Measurements from ENCODE around the gene REXO4.

REXO4 gene

DNA sequence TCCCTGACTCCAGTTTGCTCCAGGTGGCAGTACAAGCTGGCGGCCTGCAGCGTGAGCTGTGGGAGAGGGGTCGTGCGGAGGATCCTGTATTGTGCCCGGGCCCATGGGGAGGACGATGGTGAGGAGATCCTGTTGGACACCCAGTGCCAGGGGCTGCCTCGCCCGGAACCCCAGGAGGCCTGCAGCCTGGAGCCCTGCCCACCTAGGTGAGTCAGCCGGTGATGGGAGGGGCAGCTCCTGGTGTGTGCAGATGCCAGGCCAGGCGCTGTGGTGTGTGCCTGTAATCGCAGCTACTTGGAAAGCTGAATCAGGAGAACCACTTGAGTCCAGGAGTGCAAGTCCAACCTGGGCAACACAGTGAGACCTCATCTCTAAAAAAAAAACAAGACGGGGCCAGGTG is 31.9 kb upstream of the REXO4 start:
- no peak for DNase-seq (ENCODE audit: low read depth in 2 of 2)

- no peak for DNase-seq (ENCODE audit: low read depth in 2 of 2)
Measured at GRCh38 chr9:133448487-133448972, 30.7 kb upstream of the REXO4 start.

- no peak for DNase-seq (ENCODE audit: low read depth in 2 of 2)
Measured at GRCh38 chr9:133445293-133445969, 27.6 kb upstream of the REXO4 start.

DNA sequence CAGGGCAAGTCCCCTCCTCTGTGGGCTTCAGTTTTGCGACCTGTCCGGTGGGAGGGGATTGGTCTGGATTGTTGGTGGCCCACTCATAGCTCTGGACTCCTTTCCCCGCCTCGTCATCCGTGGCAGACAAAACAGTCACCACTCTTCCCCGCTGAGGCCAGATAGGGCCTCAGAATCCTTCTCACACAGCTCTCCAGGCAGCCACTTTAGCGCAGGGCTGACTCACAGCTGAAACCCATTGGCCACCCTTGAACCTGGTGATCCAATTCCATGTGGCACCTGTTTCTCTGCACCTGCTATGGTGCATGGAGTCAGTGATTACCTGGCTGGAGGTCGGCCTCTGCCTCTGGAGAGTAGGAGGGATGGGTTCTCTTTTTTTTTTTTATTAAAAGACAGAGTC is 26.2 kb upstream of the REXO4 start:
- no peak for DNase-seq (ENCODE audit: low read depth in 2 of 2)

DNA sequence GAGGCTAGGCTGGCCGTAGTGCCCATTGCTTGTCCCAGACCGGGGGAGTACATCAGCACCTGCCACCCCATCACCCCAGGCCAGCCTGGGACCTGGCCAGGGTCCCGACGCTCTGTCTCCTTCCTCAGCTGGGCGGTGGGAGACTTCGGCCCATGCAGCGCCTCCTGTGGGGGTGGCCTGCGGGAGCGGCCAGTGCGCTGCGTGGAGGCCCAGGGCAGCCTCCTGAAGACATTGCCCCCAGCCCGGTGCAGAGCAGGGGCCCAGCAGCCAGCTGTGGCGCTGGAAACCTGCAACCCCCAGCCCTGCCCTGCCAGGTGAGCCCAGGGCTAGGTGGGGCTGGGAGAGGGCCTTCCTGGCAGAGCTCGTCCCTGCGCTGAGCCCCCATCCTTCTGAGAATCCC is 25.4 kb upstream of the REXO4 start:
- no peak for DNase-seq (ENCODE audit: low read depth in 2 of 2)

GRCh38 chr9:133441571-133441970 is 23.8 kb upstream of the REXO4 start:
- DNase-seq (ENCODE audit: low read depth in 2 of 2), result no peak

DNA sequence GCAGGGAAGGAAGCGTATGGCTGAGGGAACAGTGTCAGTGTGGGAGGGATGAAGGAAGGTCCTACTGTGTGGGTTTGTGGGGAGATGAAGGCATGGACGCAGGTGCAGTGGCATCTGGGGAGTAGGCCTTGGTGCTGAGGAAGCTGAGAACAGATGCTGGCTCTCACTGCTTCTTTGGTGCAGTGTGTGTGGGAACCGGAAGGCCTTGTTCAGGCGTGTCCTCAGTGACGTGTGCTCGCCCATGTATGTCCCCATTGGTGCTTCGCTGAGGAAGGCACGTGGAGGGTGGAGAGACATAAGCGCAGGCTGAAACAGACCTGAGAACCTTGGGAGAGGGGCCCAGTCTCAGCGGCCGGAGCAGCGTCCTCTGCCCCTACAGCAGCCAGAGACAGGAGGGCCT is 23.1 kb upstream of the REXO4 start:
- DNase-seq (ENCODE audit: low read depth in 2 of 2), result no peak

DNA sequence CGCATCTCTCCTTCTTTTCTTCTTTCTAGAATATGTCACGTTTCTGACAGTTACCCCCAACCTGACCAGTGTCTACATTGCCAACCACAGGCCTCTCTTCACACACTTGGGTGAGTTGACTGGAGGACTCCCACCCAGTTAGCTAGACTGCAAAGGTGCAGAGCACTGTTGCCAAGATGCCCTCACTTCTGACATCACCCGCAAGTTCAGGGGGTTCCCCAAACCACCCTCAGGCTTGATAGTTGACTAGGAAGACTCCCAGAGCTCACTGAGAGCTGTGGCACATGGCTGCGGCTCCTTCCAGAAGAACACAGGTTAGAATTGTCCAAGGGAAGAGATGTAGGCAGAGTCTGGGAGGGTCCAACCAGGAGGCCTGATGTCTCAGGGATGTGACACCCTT is 21.5 kb upstream of the REXO4 start:
- no peak for DNase-seq (ENCODE audit: low read depth in 2 of 2)

DNA sequence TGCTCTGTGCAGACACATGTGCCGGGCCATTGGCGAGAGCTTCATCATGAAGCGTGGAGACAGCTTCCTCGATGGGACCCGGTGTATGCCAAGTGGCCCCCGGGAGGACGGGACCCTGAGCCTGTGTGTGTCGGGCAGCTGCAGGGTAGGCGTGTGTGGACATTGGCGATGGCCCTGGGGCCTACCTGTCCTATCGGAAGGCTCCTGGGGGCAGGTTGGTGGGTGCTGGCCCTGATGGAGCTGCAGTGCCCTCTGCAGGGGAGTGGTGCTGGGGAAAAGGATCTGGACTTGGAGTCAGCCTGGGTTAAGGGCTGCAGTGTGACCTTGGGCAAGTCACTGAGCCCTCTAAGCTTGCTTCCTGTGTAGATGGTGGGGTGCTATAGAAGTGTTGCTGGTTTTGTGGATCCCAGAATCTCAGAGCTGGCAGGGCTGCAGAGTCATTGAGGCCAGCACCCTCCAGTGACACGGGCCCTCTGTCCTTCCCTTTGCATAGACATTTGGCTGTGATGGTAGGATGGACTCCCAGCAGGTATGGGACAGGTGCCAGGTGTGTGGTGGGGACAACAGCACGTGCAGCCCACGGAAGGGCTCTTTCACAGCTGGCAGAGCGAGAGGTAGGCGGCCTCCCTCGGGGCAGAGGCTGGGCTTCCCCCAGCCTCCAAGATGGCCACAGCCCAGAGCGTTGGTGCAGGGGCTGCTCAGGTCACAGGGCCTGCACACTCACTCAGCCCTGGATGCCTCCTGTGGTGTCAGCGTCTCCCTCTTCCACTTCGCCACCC is 20.1 kb upstream of the REXO4 start:
- DNase-seq (ENCODE audit: low read depth in 2 of 2), result no peak

DNA sequence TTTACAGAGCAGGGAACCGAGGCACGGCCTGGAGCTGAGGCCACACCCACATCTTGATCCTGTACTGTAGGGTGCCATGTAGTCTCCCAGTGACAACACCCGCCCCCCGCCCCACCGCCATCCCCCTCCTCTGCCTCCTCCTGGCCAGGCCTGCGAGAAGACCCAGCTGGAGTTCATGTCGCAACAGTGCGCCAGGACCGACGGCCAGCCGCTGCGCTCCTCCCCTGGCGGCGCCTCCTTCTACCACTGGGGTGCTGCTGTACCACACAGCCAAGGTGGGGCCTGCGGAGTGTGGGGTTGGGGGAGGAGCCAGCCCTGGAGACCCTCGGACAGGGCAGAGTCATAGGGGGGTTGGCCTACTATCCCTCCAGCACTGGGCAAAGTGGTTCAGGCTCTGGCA is 18.9 kb upstream of the REXO4 start:
- no peak for DNase-seq (ENCODE audit: low read depth in 2 of 2)

DNA sequence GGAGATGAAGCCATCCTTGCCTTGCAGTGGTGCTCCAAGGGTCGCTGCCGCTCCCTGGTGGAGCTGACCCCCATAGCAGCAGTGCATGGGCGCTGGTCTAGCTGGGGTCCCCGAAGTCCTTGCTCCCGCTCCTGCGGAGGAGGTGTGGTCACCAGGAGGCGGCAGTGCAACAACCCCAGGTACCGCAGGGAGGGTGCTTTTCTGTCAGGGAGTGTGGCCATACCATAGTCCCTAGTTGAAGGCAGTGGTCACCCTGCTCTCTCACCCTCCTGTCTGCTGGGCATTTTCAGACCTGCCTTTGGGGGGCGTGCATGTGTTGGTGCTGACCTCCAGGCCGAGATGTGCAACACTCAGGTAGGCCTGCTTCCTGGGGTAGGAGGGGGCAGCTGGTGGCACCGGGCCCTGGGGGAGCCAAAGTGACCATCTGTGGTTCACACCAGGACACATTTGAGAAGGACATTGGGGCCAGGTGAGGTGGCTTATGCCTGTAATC is 15.6 kb upstream of the REXO4 start:
- DNase-seq (ENCODE audit: low read depth in 2 of 2), result no peak

- DNase-seq (ENCODE audit: low read depth in 2 of 2), result no peak
Measured at GRCh38 chr9:133430244-133430643, 12.4 kb upstream of the REXO4 start.

GRCh38 chr9:133429641-133430161 is 11.9 kb upstream of the REXO4 start:
- DNase-seq (ENCODE audit: low read depth in 2 of 2), result no peak

GRCh38 chr9:133429214-133429613 is 11.4 kb upstream of the REXO4 start:
- no peak for DNase-seq (ENCODE audit: low read depth in 2 of 2)

GRCh38 chr9:133428617-133429101 is 10.8 kb upstream of the REXO4 start:
- no peak for DNase-seq (ENCODE audit: low read depth in 2 of 2)

GRCh38 chr9:133427658-133428348 is 10.0 kb upstream of the REXO4 start:
- no peak for DNase-seq (ENCODE audit: low read depth in 2 of 2)

DNA sequence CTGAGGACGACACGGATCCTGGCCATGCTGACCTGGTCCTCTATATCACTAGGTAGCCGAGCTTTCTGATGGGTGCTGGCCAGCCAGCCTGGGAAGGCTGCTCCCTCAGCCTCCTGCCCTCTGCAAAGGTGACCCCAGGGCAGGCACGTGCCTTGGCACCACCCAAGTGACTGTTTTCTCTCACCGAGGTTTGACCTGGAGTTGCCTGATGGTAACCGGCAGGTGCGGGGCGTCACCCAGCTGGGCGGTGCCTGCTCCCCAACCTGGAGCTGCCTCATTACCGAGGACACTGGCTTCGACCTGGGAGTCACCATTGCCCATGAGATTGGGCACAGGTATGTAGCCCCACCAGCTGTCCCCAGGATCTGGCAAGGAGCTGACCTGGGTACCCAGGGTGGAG is 8.2 kb upstream of the REXO4 start:
- DNase-seq (ENCODE audit: low read depth in 2 of 2), result no peak

DNA sequence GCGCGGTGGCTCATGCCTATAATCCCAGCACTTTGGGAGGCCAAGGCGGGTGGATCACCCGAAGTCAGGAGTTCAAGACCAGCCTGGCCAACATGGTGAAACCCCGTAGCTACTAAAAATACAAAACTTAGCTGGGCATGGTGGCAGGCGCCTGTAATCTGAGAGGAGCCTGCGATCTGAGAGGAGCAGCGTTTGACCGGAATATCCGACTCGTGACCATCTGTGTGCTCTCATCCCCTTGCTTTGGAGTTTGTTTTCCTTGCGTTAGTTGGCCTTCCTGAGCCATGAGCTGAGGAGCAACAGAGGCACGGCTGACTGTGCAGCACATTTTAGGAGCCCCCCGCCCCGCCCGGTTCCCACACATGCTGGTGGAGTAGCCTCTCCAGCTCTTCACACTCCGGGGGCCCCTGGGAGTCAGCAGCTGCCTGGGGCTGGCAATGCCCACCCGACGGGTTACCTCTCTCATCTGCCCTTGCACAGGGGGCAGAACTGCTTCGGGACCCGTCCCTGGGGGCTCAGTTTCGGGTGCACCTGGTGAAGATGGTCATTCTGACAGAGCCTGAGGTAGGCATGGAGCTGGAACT is 7.3 kb upstream of the REXO4 start:
- DNase-seq (ENCODE audit: low read depth in 2 of 2), result no peak

DNA sequence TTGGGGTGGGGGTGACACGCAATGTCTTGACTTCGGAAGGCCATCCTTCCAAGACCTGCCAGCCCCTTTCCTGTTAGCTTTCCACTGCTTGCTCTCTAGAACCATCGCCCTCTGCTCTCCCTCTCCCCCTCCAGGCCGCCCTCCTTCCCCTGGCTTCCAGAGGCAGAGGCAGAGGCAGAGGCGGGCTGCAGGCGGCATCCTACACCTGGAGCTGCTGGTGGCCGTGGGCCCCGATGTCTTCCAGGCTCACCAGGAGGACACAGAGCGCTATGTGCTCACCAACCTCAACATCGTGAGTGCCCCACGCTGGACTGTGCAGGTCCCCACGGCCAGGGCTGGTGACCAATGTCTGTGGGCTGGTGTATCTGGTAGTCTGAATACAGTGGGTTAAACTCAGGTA is 6.4 kb upstream of the REXO4 start:
- no peak for DNase-seq (ENCODE audit: low read depth in 2 of 2)

DNA sequence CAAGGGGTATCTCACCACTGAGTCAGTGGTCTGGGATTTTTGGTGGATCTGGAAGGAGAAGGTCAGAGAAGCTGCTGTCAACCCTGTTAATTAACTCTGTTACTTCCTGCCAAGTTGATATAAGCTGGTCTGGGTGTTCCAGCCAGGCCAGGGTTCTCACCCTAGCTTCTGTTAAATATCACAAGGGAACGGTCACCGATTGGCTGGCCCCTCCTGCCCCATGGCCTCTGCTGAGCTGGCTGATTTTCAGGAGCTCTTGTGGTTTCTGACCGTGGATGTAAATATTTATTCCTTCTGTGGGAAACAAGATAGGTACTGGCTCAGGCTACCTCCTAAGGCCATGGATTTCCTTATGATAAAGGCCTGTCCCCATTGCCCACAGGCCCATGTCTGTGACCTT is 5.4 kb upstream of the REXO4 start:
- DNase-seq (ENCODE audit: low read depth in 2 of 2), result no peak

DNA sequence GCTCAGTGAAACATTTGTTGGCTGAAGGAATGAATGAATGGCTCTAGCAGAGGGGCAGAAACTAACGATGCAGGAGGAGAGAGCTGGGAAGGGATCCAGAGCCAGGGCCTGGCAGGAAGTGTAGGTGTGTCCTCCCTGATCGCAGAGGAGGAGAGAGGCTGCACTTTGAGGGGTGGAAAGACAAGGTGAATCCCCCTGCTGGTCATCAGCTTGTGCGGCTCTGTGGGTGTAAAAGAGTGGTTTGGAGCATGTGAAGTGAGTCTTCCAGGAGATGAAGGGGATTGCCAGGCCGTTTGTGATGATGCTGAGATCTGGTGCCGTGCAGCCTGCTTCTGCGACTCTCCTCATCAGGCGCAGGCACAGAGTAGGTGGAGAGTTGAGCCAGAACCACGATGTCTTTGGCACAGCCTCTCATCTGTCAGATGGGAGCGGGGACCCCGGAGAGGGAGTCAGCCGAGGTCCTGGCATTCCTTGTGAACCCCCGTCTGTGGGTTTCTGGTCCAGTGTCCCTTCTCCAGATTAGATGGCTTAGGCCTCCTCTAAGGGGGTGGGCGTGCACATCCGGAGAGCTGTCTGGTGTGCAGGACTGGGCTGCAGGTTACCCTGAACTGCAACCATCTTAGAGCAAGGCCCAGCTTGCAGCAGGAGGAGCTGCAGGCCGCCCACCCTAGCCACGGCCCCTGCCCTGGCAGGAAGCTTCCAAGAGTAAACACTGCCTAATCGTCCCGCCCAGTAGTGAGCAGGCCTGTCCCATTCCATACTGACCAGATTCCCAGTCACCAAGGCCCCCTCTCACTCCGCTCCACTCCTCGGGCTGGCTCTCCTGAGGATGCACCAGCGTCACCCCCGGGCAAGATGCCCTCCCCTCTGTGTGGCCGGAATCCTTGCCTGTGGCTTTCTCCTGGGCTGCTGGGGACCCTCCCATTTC is 4.1 kb upstream of the REXO4 start, which contains the start of gene ADAMTS13:
ADAMTS13 (plus strand) TSS at position 753 of the 928 bp plus-strand sequence; CDS start at position 830, 77 bp downstream.
- no peak for DNase-seq (ENCODE audit: low read depth in 2 of 2)

Measured in fibroblast of skin of left quadriceps (primary cell).